Ovary (tissue), 3 donors: Measurements from ENCODE around the gene TRIM50.
"Not testable (repeated sequence)": the region's sequence is repeated elsewhere in the genome, so short reads cannot be mapped to it uniquely, and the experiment has no call there.

ENCODE experiments used
- CTCF ChIP-seq, 3 donors: fragments of 450-650 bp in 2 of 3; fragments of 200-600 bp in 1 of 3; IDR thresholded peaks; one replicate each; pipeline versions ENCODE4 v1.5.1 to v1.8.0; 2016 to 2022; ENCODE audit warnings: antibody characterized with exemption in 3 of 3, mild to moderate bottlenecking in 1 of 3
- EP300 ChIP-seq: sonication (generic); formaldehyde crosslinking; IDR thresholded peaks from one replicate; pipeline ENCODE4 v1.6.1; 2017; ENCODE audit warnings: antibody characterized with exemption
- POLR2A ChIP-seq: fragments of 450-650 bp; IDR thresholded peaks from one replicate; pipeline ENCODE4 v1.6.1; 2017; ENCODE audit warnings: antibody characterized with exemption, mild to moderate bottlenecking, moderate library complexity
- donor health status: DM: no; HTN: no; CAD: no.

DNA sequence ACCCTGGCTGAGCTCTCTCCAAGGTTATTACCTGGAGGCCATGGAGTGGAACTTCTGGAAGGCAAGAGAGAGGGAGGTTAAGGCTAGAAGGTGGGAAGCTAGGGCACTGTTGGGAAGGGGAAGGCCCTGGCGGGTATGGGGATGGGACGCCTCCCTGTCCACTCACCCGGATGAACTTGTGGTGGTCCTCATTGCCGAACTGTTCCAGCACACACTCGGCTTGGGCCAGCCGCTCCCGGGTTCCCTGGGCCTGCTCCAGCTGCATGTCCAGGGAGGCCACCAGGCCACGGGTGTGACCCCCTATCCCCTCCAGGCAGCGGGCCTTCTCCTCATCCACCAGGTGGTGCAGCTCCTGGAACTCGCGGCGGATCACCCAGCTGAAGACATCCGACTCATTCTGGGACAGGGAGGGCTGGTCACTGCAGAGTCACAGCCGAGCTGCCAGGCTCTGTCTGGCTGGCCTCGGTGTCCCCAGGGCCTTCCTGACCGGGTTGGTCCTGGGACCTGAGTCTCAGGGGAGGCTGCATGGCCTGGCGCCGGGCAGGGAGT is 9.2 kb downstream of the TRIM50 start:
- not testable (repeated sequence) for TF ChIP-seq CTCF (IDR thresholded peaks at IDR 0.05); EP300; POLR2A
